NCI-H345 (cell line): ENCODE results near the gene CLDN14.
A peak's percentile ranks its signal among the peaks of the same experiment; 100 is the strongest.

ENCODE experiments used
- DNase-seq: peaks from one replicate; lab custom pipeline; 2025; lab: John Stamatoyannopoulos, UW

The CLDN14 gene, protein sequence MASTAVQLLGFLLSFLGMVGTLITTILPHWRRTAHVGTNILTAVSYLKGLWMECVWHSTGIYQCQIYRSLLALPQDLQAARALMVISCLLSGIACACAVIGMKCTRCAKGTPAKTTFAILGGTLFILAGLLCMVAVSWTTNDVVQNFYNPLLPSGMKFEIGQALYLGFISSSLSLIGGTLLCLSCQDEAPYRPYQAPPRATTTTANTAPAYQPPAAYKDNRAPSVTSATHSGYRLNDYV

GRCh38 chr21:36479415-36480402, at the start of gene CLDN14:
TSS of gene CLDN14 (minus strand) at chr21:36480122. CDS start at chr21:36461695, 18,427 bp downstream.
- no peak for DNase-seq

GRCh38 chr21:36528716-36529115, 48.8 kb upstream of the CLDN14 start:
- DNase-seq: no peak

- no peak for DNase-seq
Observed at GRCh38 chr21:36527317-36527716, 47.4 kb upstream of the CLDN14 start.

- DNase-seq: no peak
Observed at GRCh38 chr21:36526104-36526503, 46.2 kb upstream of the CLDN14 start.

DNA sequence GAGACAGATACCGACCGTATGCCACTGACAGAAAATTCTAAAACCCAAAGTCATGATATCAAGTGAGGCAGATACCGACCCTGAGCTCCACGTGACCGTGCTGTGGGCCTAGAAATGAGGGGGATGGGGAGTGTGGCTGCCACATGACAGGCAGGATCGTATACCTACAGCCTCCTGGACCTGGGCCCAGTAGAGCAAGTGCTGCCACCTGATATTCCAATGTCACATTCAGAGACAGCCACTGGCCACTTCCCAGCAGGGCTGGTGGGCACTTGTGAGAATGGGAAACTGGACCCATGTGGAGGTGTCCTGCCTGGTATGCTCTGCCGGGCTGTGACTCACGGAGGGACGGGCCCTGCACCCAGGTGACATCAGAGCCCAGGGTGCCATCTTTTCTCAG, 44.6 kb upstream of the CLDN14 start:
- no peak for DNase-seq

DNA sequence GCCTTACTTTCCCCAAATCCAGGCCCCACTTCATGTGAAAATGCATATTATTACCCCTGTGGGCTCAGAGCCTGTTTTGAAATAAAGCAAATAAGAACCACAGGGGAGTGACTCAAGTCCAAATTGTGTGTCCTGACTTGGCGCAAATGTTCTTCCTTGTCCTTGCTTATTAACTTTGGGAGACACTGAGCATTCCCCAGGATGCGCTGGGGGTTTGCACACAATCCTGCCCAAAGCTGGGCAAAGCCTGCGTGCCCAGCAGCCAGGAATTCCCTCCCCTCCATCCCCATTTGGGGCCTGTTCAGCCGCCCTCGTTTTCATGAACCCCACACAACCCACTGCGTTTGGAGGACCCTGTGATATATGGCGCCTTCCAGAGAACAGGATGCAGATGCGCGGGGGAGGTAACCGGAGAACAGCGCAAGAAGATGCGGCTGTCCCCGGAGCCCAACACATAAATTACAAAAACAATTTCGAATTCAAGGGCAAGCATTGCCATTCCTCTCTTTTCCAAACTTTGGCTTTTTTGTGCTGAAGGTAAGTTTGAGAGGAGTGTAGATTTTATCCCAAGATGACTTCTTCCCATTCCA, 42.4 kb upstream of the CLDN14 start:
- DNase-seq: no peak

- DNase-seq: no peak
Observed at GRCh38 chr21:36518883-36519492, 39.1 kb upstream of the CLDN14 start.

GRCh38 chr21:36517366-36518075, 37.6 kb upstream of the CLDN14 start:
- DNase-seq: no peak

- DNase-seq: no peak
Observed at GRCh38 chr21:36516281-36516680, 36.4 kb upstream of the CLDN14 start.

GRCh38 chr21:36513430-36513829, 33.5 kb upstream of the CLDN14 start:
- DNase-seq: no peak

DNA sequence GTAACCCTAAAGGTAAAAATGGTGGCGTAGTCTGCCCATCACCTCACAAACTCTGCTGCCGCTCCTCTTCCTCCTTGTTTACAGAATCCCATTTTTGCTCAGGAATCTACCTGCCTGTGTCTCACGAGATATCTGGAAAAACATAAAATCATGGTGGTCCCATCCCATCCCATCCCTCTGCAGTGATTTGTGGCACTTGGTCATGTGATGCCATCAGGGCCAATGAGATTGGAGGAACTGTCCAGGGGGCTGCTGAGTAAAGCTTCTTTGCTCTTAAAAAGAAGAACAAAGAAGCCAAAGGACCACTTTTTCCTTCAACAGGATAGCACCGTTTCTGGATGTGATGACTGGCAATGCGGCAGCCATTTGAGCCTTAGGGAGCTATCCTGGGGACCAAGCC, 33.0 kb upstream of the CLDN14 start:
- no peak for DNase-seq

- DNase-seq: no peak
Observed at GRCh38 chr21:36511484-36512220, 31.7 kb upstream of the CLDN14 start.

- DNase-seq: peak; percentile 72
Observed at GRCh38 chr21:36510911-36511310, 31.0 kb upstream of the CLDN14 start.

GRCh38 chr21:36509973-36510664, 30.2 kb upstream of the CLDN14 start:
- no peak for DNase-seq

GRCh38 chr21:36508948-36509347, 29.0 kb upstream of the CLDN14 start:
- peak; percentile 88 for DNase-seq

DNA sequence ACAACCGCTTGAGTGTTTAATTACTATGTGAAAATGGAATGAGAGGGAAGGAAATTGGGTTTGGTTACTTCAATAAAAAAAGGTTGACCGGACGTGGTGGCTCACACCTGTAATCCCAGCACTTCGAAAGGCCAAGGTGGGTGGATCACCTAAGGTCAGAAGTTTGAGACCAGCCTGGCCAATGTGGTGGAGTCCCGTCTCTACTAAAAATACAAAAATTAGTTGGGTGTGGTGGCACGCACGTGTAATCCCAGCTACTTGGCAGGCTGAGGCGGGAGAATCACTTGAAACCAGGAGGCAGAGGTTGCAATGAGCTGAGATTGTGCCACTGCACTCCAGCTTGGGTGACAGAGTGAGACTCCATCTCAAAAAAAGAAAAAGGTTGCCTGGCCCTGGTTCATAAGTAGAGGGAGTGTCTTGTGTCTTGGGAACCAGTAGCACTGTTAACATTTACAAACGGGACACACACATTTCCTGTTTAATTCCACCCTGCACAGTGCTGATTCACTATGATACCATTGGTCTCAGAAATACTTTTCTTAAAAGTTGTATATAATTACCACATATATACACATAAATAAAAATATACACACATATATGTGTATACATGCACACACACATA, 27.6 kb upstream of the CLDN14 start:
- no peak for DNase-seq

GRCh38 chr21:36506482-36506881, 26.6 kb upstream of the CLDN14 start:
- DNase-seq: no peak

- peak; percentile 54 for DNase-seq
Observed at GRCh38 chr21:36504067-36505058, 24.4 kb upstream of the CLDN14 start.

- no peak for DNase-seq
Observed at GRCh38 chr21:36502365-36502764, 22.4 kb upstream of the CLDN14 start.
